ENCODE data around the gene ARHGEF7. TPM values are rescaled to one million over a fixed set of nuclear protein-coding genes. Genes with fewer than 3 reads are reported as not detected.

Gene ARHGEF7
- total RNA-seq, 2 experiments from 2014 or later = 67.9 to 68.9 TPM

DNA sequence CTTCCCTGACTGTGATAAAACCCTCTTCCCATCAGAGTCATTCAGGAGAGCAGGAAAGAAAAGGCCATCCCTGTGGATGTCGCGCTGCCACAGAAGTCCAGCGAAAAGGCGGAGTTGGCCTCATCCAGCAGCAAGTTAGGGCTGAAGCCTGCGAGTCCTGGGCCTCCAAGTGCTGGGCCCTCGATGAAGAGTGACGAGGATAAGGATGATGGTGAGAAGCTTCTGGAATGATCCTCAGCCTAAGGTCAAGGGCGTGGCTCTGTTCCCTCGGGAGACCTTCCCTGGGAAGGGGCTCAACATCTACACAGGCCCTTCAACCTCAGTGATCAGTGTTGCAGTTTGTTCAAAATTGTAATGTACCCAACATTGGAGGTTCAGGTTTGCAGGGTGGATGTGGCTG is 227.6 kb downstream of the ARHGEF7 start:
- Mint-ChIP-seq H3K27me3 (no peaks in the 10 kb centered on the region), H3K9me3 (peaks cover 2% of the 10 kb centered on the region), H3K27ac (no peak overlapping the region), H3K4me3 (no peak overlapping the region), H3K4me1 (no peaks in the 10 kb centered on the region), H3K36me3 (ENCODE audit: low read depth) (no peaks in the 10 kb centered on the region)
- ChIA-PET CTCF (no interaction called here), POLR2A (no interaction called here)
- no peak for DNase-seq

DNA sequence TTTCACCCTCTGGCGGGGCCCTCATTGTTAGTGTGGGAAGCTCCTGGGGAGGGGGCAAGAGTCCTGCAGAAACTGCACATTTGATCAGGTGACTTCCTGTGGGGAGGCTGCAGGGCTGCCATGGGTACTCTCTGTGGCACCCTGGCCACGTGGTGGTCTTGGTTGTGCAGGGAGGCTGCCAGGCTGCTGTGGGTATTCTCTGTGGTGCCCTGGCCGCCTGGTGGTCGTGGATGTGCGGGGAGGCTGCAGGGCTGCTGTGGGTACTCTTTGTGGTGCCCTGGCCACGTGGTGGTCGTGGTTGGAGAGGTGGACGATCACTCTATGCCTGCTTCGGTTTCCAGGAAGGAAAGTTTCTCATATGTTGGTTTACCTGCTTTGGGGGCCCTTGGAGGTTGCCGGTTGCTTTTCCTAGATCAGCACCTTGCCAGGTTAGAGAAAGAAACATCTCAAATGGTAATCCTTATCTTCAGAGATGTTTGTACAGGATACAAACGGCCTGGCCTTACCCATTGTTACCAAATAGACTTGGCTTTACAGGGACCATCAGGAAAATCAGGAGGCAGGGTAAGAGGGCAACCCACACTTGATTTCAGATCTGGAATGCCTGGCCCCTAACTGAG is 228.2 kb downstream of the ARHGEF7 start:
- ChIA-PET CTCF (no interaction called here), POLR2A (no interaction called here)
- no peak overlapping the region for H3K27ac Mint-ChIP-seq
- DNase-seq = no peak
- H3K9me3 Mint-ChIP-seq = peaks cover 2% of the 10 kb centered on the region
- no peaks in the 10 kb centered on the region for H3K4me1 Mint-ChIP-seq
- H3K4me3 Mint-ChIP-seq = no peak overlapping the region
- no peaks in the 10 kb centered on the region for H3K27me3 Mint-ChIP-seq
- H3K36me3 Mint-ChIP-seq (ENCODE audit: low read depth) = no peaks in the 10 kb centered on the region

DNA sequence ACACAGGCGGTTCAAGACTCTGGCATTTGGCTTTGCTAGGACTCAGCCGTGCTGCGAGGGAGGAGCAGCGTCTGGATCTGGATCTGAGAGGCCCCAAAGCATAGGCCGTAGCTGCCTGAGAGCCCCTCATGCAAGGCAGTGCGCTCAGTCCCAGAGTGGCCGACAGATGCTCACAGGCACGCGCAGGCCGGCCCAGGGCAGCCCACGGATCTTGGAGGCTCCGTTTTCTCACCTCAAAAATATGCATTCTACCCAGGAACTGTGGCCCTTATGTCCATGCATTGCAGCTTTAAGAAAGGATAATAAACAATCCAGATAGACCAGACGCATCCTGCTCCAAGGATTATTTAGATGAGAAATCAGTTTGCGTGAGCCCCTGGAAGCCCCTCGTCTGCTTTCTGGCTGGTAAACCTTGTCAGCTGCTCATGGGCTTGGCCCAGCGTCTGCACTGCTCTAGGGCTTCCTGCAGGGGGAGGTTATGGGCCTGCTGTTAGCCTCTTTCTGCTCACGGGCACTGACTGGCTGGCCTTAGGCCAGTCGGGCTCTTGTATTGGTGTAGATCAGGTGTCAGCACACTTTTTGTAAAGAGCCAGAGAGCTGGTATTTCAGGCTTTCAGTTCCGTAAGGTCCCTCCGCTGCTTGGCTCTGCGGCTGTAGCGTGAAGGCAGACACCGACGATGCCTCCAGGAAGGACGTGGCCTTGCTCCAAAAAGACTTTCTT is 229.5 kb downstream of the ARHGEF7 start:
- H3K4me1 Mint-ChIP-seq = no peaks in the 10 kb centered on the region
- peaks cover 1% of the 10 kb centered on the region for H3K9me3 Mint-ChIP-seq
- H3K36me3 Mint-ChIP-seq (ENCODE audit: low read depth) = no peaks in the 10 kb centered on the region
- H3K27ac Mint-ChIP-seq = no peak overlapping the region
- H3K4me3 Mint-ChIP-seq = no peak overlapping the region
- POLR2A ChIA-PET = no interaction called here
- CTCF ChIA-PET = interaction anchor here (1.1 kb wide), 1 partner anchor 120 kb away, joined by 3 read pairs; no protein-coding TSS in a partner anchor
- DNase-seq = no peak
- H3K27me3 Mint-ChIP-seq = no peaks in the 10 kb centered on the region

DNA sequence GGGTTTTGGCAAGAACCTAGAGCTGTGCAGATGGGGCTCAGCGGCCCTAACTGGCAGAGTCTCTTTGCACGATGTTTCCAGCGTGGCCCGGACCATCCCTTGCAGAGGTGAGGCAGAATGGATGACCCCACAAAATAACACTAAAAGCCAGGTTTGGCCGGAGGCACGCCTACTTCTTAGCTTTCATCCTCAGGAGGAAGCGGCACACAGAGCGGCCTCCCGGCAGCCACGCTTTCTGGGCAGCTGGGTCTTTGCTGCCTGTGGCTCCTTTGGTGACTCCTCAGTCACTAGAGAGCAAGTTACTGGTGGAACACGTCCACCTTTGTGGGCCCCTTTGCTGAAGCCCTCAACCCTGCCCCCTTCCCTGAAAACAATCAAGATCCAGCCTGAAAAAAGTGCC is 230.6 kb downstream of the ARHGEF7 start:
- H3K4me1 Mint-ChIP-seq = no peaks in the 10 kb centered on the region
- no peaks in the 10 kb centered on the region for H3K9me3 Mint-ChIP-seq
- no peak overlapping the region for H3K27ac Mint-ChIP-seq
- H3K36me3 Mint-ChIP-seq (ENCODE audit: low read depth) = no peaks in the 10 kb centered on the region
- no peak for DNase-seq
- ChIA-PET CTCF (interaction anchor here (1.1 kb wide), 2 partner anchors 16 to 121 kb away, joined by 3 to 4 read pairs; no protein-coding TSS in a partner anchor), POLR2A (no interaction called here)
- H3K4me3 Mint-ChIP-seq = no peak overlapping the region
- peaks cover under 1% of the 10 kb centered on the region for H3K27me3 Mint-ChIP-seq

DNA sequence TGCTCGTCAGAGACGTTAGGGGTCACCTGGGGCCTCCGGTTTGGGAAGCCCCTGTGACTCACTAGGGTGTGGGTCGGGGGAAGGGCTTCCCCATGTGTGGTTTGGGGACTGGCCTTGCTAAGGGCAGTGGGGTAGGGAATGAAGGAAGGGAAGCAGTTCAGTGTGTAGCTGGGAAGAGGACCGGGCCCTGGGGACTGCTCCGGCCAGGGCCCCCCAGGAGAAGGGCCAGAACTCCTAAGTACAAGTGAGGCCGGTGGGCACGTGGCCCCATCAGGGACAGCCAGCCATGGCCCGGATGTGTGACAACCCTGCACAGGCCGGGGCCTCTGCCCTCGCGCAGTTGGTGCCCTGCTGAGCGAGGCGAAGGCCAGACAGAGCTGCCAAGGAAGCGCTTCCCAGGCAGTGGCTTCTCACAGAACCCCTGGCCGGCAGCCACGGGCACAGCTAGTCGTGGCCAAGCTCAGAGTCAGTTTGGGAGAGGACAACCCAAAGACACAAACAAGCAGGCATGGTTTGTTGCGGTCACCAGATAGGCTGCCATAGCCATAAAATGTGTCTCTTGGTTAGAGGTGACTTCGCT is 231.1 kb downstream of the ARHGEF7 start:
- Mint-ChIP-seq H3K36me3 (ENCODE audit: low read depth) (no peaks in the 10 kb centered on the region), H3K27me3 (peaks cover 2% of the 10 kb centered on the region), H3K27ac (no peak overlapping the region), H3K4me1 (no peaks in the 10 kb centered on the region), H3K4me3 (no peak overlapping the region), H3K9me3 (no peaks in the 10 kb centered on the region)
- POLR2A ChIA-PET = no interaction called here
- CTCF ChIA-PET = interaction anchor here (1.1 kb wide), 2 partner anchors 16 to 121 kb away, joined by 3 to 4 read pairs; no protein-coding TSS in a partner anchor
- DNase-seq = no peak

DNA sequence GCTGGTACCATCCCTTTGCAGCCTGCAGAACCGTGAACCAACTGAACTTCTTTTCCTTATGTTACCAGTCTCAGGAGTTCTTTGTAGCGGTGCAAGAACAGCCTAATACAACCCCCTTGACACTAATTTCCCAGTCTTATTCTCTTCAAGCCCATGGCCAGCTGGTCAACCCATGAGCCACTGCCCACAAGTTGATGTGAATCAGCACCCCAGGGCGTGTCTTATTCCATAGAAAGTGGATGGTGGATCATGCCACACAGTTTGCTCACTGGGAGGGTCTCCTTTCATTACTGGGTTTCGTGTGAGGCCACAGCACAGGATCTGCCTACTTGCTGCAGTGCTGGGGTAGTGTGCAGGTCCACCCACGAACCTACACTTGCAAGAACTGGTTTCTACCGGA is 232.3 kb downstream of the ARHGEF7 start:
- Mint-ChIP-seq H3K27me3 (peaks cover 5% of the 10 kb centered on the region), H3K36me3 (ENCODE audit: low read depth) (no peaks in the 10 kb centered on the region), H3K27ac (no peak overlapping the region), H3K9me3 (peaks cover 2% of the 10 kb centered on the region), H3K4me3 (no peak overlapping the region), H3K4me1 (no peaks in the 10 kb centered on the region)
- CTCF ChIA-PET = no interaction called here
- DNase-seq = no peak
- POLR2A ChIA-PET = no interaction called here

DNA sequence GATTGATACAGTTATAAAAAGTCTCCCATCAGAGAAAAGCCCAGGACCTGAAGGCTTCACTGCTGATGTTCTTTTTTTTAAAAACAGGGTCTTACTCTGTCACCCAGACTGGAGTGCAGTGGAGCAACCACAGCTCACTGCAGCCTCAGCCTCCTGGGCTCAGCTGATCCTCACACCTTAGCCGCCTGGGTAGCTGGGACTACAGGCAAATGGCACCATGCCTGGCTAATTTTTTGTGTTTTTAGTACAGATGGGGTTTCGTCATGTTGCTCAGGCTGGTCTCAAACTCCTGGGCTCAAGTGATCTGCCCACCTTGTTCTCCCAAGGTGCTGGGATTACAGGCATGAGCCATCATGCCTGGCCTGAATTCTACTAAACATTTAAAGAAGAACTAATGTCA is 238.4 kb downstream of the ARHGEF7 start:
- ChIA-PET POLR2A (no interaction called here), CTCF (no interaction called here)
- Mint-ChIP-seq H3K27ac (no peak overlapping the region), H3K9me3 (peaks cover 2% of the 10 kb centered on the region), H3K4me3 (no peak overlapping the region), H3K27me3 (peaks cover 17% of the 10 kb centered on the region), H3K36me3 (ENCODE audit: low read depth) (no peaks in the 10 kb centered on the region), H3K4me1 (no peaks in the 10 kb centered on the region)
- no peak for DNase-seq

DNA sequence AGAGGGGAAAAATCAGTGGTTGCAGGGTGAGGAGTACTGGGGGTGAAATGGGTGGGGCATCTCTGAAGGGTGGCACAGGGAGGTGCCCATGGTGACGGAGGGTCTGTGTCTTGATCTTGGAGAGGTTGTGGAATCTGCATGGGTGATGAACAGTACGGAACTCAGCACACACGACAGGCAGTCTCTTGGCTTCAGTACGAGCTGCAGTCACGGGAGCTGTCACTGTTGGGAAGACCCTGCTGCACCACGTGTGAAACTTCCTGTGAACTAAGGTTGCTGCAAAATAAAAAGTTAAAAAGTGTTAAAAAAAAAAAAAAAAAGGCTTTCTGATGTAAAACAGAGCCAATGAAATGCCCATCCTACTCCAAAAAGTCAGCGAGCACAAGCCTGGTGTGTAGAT is 239.7 kb downstream of the ARHGEF7 start:
- no peaks in the 10 kb centered on the region for H3K4me1 Mint-ChIP-seq
- H3K36me3 Mint-ChIP-seq (ENCODE audit: low read depth) = no peaks in the 10 kb centered on the region
- H3K27ac Mint-ChIP-seq = no peak overlapping the region
- POLR2A ChIA-PET = no interaction called here
- peaks cover 17% of the 10 kb centered on the region for H3K27me3 Mint-ChIP-seq
- peaks cover 2% of the 10 kb centered on the region for H3K9me3 Mint-ChIP-seq
- CTCF ChIA-PET = no interaction called here
- no peak for DNase-seq
- no peak overlapping the region for H3K4me3 Mint-ChIP-seq

Other genes starting within 250 kb of the ARHGEF7 start
- gene ANKRD10, start 200.2 kb upstream of the ARHGEF7 start, total RNA-seq = 100 to 1,000 TPM; 127 to 129 TPM
- gene TEX29, start 205.3 kb downstream of the ARHGEF7 start, total RNA-seq = under 1 TPM; 0.73 to 0.93 TPM

All from activated CD4-positive, alpha-beta memory T cell treated with anti-CD3 and anti-CD28 coated beads, Interleukin-2, amount 10 ng/mL, durations not matched to agents 7 days and 5 days (primary cell).